IgD-negative memory B cell (primary cell): ENCODE measurements around the gene CSTF1. TPM values are rescaled to one million over a fixed set of nuclear protein-coding genes. Genes with fewer than 3 reads are reported as not detected.
A peak's percentile ranks its signal among the peaks of the same experiment; 100 is the strongest.

Experiments
- H3K27ac Mint-ChIP-seq, 3 donors: one replicate each; pipeline ENCODE4 v1.8.0; 2020 to 2022; ENCODE audit warnings: mild to moderate bottlenecking in 3 of 3, mixed read lengths in 3 of 3, moderate library complexity in 1 of 3
- H3K27me3 Mint-ChIP-seq: one replicate; pipeline ENCODE4 v1.8.0; 2021; ENCODE audit warnings: mixed read lengths
- H3K36me3 Mint-ChIP-seq: one replicate; pipeline ENCODE4 v1.8.0; 2020; ENCODE audit warnings: mild to moderate bottlenecking, mixed read lengths
- H3K4me1 Mint-ChIP-seq, 3 donors: one replicate each; pipeline ENCODE4 v1.8.0; 2020 to 2022; ENCODE audit warnings: mixed read lengths in 3 of 3, mild to moderate bottlenecking in 1 of 3
- H3K4me3 Mint-ChIP-seq, 4 donors: one replicate each; pipeline ENCODE4 v1.8.0; 2020 to 2022; ENCODE audit warnings: mild to moderate bottlenecking in 4 of 4, mixed read lengths in 4 of 4, moderate library complexity in 3 of 4
- H3K9me3 Mint-ChIP-seq, 3 donors: one replicate each; pipeline ENCODE4 v1.8.0; 2020 to 2021; ENCODE audit warnings: mixed read lengths in 3 of 3, mild to moderate bottlenecking in 1 of 3
- polyA plus RNA-seq: library from polyadenylated mRNA; unstranded; fragments of 300-500 nt; fragmentation: Illumina TruSeq; gene quantifications from one replicate; pipeline ENCODE4 v1.2.3, GENCODE V29; 2021

CSTF1 gene
- polyA plus RNA-seq, 1 donor from 2014 or later = 29.1 TPM

GRCh38 chr20:56360133-56360907 is 32.1 kb upstream of the CSTF1 start:
- Mint-ChIP-seq H3K4me1 (peaks cover 10 to 13% (median 13%) of the 10 kb centered on the region in 3 donors), H3K36me3 (no peaks in the 10 kb centered on the region), H3K27ac (no peak overlapping the region), H3K9me3 (no peaks in the 10 kb centered on the region), H3K27me3 (no peaks in the 10 kb centered on the region), H3K4me3 (peak overlapping the region; percentile 84 to 94 (median 87))

- H3K27ac Mint-ChIP-seq = no peak overlapping the region
- no peaks in the 10 kb centered on the region for H3K27me3 Mint-ChIP-seq
- H3K4me1 Mint-ChIP-seq = peaks cover 10 to 13% (median 13%) of the 10 kb centered on the region in 3 donors
- H3K9me3 Mint-ChIP-seq = no peaks in the 10 kb centered on the region
- no peaks in the 10 kb centered on the region for H3K36me3 Mint-ChIP-seq
- peak overlapping the region; percentile 5 to 94 (median 50) for H3K4me3 Mint-ChIP-seq
Observed at GRCh38 chr20:56360908-56361205, 31.6 kb upstream of the CSTF1 start.

GRCh38 chr20:56361900-56362299 is 30.5 kb upstream of the CSTF1 start:
- H3K27me3 Mint-ChIP-seq = no peaks in the 10 kb centered on the region
- no peaks in the 10 kb centered on the region for H3K9me3 Mint-ChIP-seq
- H3K4me1 Mint-ChIP-seq = peaks cover 10 to 13% (median 13%) of the 10 kb centered on the region in 3 donors
- no peak overlapping the region for H3K4me3 Mint-ChIP-seq
- H3K36me3 Mint-ChIP-seq = no peaks in the 10 kb centered on the region
- no peak overlapping the region for H3K27ac Mint-ChIP-seq

GRCh38 chr20:56362833-56363413 is 29.5 kb upstream of the CSTF1 start:
- no peaks in the 10 kb centered on the region for H3K27me3 Mint-ChIP-seq
- H3K4me3 Mint-ChIP-seq = no peak overlapping the region
- H3K36me3 Mint-ChIP-seq = no peaks in the 10 kb centered on the region
- H3K9me3 Mint-ChIP-seq = no peaks in the 10 kb centered on the region
- H3K4me1 Mint-ChIP-seq = peaks cover 10 to 12% (median 11%) of the 10 kb centered on the region in 3 donors
- no peak overlapping the region for H3K27ac Mint-ChIP-seq

- Mint-ChIP-seq H3K4me1 (peaks cover 8 to 10% (median 9%) of the 10 kb centered on the region in 3 donors), H3K27me3 (no peaks in the 10 kb centered on the region), H3K4me3 (no peak overlapping the region), H3K36me3 (no peaks in the 10 kb centered on the region), H3K9me3 (no peaks in the 10 kb centered on the region), H3K27ac (no peak overlapping the region)
Observed at GRCh38 chr20:56363491-56363890, 29.0 kb upstream of the CSTF1 start.

- Mint-ChIP-seq H3K36me3 (peaks cover 3% of the 10 kb centered on the region), H3K27ac (no peak overlapping the region), H3K9me3 (no peaks in the 10 kb centered on the region)
Observed at GRCh38 chr20:56368351-56369134, 23.9 kb upstream of the CSTF1 start.

GRCh38 chr20:56369179-56369578 is 23.3 kb upstream of the CSTF1 start:
- H3K4me1 Mint-ChIP-seq = peaks cover 0 to 4% (median 0%) of the 10 kb centered on the region in 3 donors
- no peaks in the 10 kb centered on the region for H3K27me3 Mint-ChIP-seq
- H3K4me3 Mint-ChIP-seq = no peak overlapping the region
- H3K27ac Mint-ChIP-seq = no peak overlapping the region
- H3K9me3 Mint-ChIP-seq = no peaks in the 10 kb centered on the region
- H3K36me3 Mint-ChIP-seq = peaks cover 3% of the 10 kb centered on the region

More at GRCh38 chr20:56368351-56369134, 23.9 kb upstream of the CSTF1 start:
- Mint-ChIP-seq H3K4me1 (peaks cover 0 to 2% (median 0%) of the 10 kb centered on the region in 3 donors), H3K27me3 (no peaks in the 10 kb centered on the region), H3K4me3 (no peak overlapping the region)

- Mint-ChIP-seq H3K4me1 (peaks cover 0 to 4% (median 0%) of the 10 kb centered on the region in 3 donors), H3K27ac (no peak overlapping the region), H3K4me3 (no peak overlapping the region), H3K27me3 (no peaks in the 10 kb centered on the region), H3K36me3 (peaks cover 3% of the 10 kb centered on the region), H3K9me3 (no peaks in the 10 kb centered on the region)
Observed at GRCh38 chr20:56371977-56372376, 20.5 kb upstream of the CSTF1 start.

- no peak overlapping the region for H3K4me3 Mint-ChIP-seq
- no peaks in the 10 kb centered on the region for H3K9me3 Mint-ChIP-seq
- H3K4me1 Mint-ChIP-seq = peaks cover 0 to 4% (median 0%) of the 10 kb centered on the region in 3 donors
- no peak overlapping the region for H3K27ac Mint-ChIP-seq
- peaks cover 3% of the 10 kb centered on the region for H3K36me3 Mint-ChIP-seq
- H3K27me3 Mint-ChIP-seq = no peaks in the 10 kb centered on the region
Observed at GRCh38 chr20:56372850-56373249, 19.6 kb upstream of the CSTF1 start.

GRCh38 chr20:56373942-56374341 is 18.5 kb upstream of the CSTF1 start:
- peaks cover 3% of the 10 kb centered on the region for H3K36me3 Mint-ChIP-seq
- no peak overlapping the region for H3K27ac Mint-ChIP-seq
- H3K4me1 Mint-ChIP-seq = peaks cover 0 to 4% (median 2%) of the 10 kb centered on the region in 3 donors
- H3K27me3 Mint-ChIP-seq = no peaks in the 10 kb centered on the region
- no peaks in the 10 kb centered on the region for H3K9me3 Mint-ChIP-seq
- no peak overlapping the region for H3K4me3 Mint-ChIP-seq

GRCh38 chr20:56376331-56376730 is 16.1 kb upstream of the CSTF1 start:
- Mint-ChIP-seq H3K27me3 (no peaks in the 10 kb centered on the region), H3K27ac (peak overlapping the region in 1 of 3 donors; percentile 25), H3K4me3 (peak overlapping the region in 1 of 4 donors; percentile 9), H3K9me3 (no peaks in the 10 kb centered on the region), H3K36me3 (peaks cover 3% of the 10 kb centered on the region), H3K4me1 (peaks cover 0 to 4% (median 3%) of the 10 kb centered on the region in 3 donors)

- H3K4me1 Mint-ChIP-seq = peaks cover 0 to 3% (median 2%) of the 10 kb centered on the region in 3 donors
- no peaks in the 10 kb centered on the region for H3K27me3 Mint-ChIP-seq
- no peaks in the 10 kb centered on the region for H3K36me3 Mint-ChIP-seq
Observed at GRCh38 chr20:56378386-56378785, 14.1 kb upstream of the CSTF1 start.

GRCh38 chr20:56380375-56380774 is 12.1 kb upstream of the CSTF1 start:
- Mint-ChIP-seq H3K9me3 (no peaks in the 10 kb centered on the region), H3K36me3 (peaks cover 3% of the 10 kb centered on the region), H3K4me3 (no peak overlapping the region), H3K27ac (peak overlapping the region in 1 of 3 donors; percentile 39), H3K27me3 (no peaks in the 10 kb centered on the region), H3K4me1 (peaks cover 0 to 3% (median 0%) of the 10 kb centered on the region in 3 donors)

More at GRCh38 chr20:56378386-56378785, 14.1 kb upstream of the CSTF1 start:
- H3K4me3 Mint-ChIP-seq = no peak overlapping the region
- H3K27ac Mint-ChIP-seq = no peak overlapping the region
- H3K9me3 Mint-ChIP-seq = no peaks in the 10 kb centered on the region

- Mint-ChIP-seq H3K27ac (peak overlapping the region in 1 of 3 donors; percentile 82), H3K36me3 (peaks cover 4% of the 10 kb centered on the region), H3K27me3 (no peaks in the 10 kb centered on the region), H3K4me1 (peaks cover 0 to 3% (median 0%) of the 10 kb centered on the region in 3 donors), H3K4me3 (no peak overlapping the region), H3K9me3 (no peaks in the 10 kb centered on the region)
Observed at GRCh38 chr20:56381501-56381900, 10.9 kb upstream of the CSTF1 start.

GRCh38 chr20:56382696-56383095 is 9.7 kb upstream of the CSTF1 start:
- peaks cover 6% of the 10 kb centered on the region for H3K36me3 Mint-ChIP-seq
- H3K9me3 Mint-ChIP-seq = no peaks in the 10 kb centered on the region
- H3K27ac Mint-ChIP-seq = no peak overlapping the region
- no peaks in the 10 kb centered on the region for H3K27me3 Mint-ChIP-seq
- peaks cover 0 to 3% (median 0%) of the 10 kb centered on the region in 3 donors for H3K4me1 Mint-ChIP-seq
- H3K4me3 Mint-ChIP-seq = no peak overlapping the region
